Karpas-422 (cell line): ENCODE results near the gene PLCB3. TPM values are rescaled to one million over a fixed set of nuclear protein-coding genes. Genes with fewer than 3 reads are reported as not detected.
A peak's percentile ranks its signal among the peaks of the same experiment; 100 is the strongest.

Experiments
- DNase-seq: peaks from one replicate; pipeline ENCODE4 v3.0.0-alpha.2; 2015
- H2AFZ ChIP-seq: fragments of 200-600 bp; sonication (generic); 2 replicates; pipeline ENCODE4 v1.6.1; 2014; ENCODE audit warnings: antibody characterized with exemption, low read length, mixed read lengths
- H3K27ac ChIP-seq: fragments of 200-600 bp; sonication (generic); 2 replicates; pipeline ENCODE4 v1.5.1; 2014; ENCODE audit warnings: mild to moderate bottlenecking, low read length, moderate library complexity
- H3K27me3 ChIP-seq: fragments of 200-600 bp; sonication (generic); 2 replicates; pipeline ENCODE4 v1.6.1; 2014; ENCODE audit warnings: low read length, mixed read lengths
- H3K36me3 ChIP-seq: fragments of 200-600 bp; sonication (generic); 2 replicates; pipeline ENCODE4 v1.6.1; 2014; ENCODE audit warnings: low read length, mixed read lengths; ENCODE audit not compliant: insufficient read depth
- H3K4me1 ChIP-seq: fragments of 200-600 bp; sonication (generic); 2 replicates; pipeline ENCODE4 v1.6.1; 2014; ENCODE audit warnings: mild to moderate bottlenecking, low read length, mixed read lengths
- H3K4me2 ChIP-seq: fragments of 200-600 bp; sonication (generic); 2 replicates; pipeline ENCODE4 v1.6.1; 2014; ENCODE audit warnings: low read length, low read depth, mild to moderate bottlenecking; ENCODE audit not compliant: poor library complexity, severe bottlenecking
- H3K4me3 ChIP-seq: fragments of 200-600 bp; sonication (generic); 2 replicates; pipeline ENCODE4 v1.5.1; 2014; ENCODE audit warnings: mild to moderate bottlenecking, antibody characterized with exemption, low read length, mixed read lengths
- H3K79me2 ChIP-seq: fragments of 200-600 bp; sonication (generic); 2 replicates; pipeline ENCODE4 v1.6.1; 2014; ENCODE audit warnings: mild to moderate bottlenecking, low read length, mixed read lengths
- H3K9ac ChIP-seq: fragments of 200-600 bp; sonication (generic); 2 replicates; pipeline ENCODE4 v1.6.0; 2014; ENCODE audit warnings: low read length
- H3K9me2 ChIP-seq: fragments of 200-600 bp; sonication (generic), shearing (Covaris generic); replicated peaks from 2 replicates; pipeline ENCODE4 v1.6.0; 2014; ENCODE audit warnings: mild to moderate bottlenecking, low read length, moderate library complexity; ENCODE audit not compliant: insufficient read depth
- H3K9me3 ChIP-seq: fragments of 300-700, 200-600 bp; sonication (generic); 2 replicates; pipeline ENCODE4 v1.6.1; 2014; ENCODE audit warnings: low read length, mixed read lengths
- H4K20me1 ChIP-seq: fragments of 200-600 bp; sonication (generic); 2 replicates; pipeline ENCODE4 v1.6.1; 2014; ENCODE audit warnings: mild to moderate bottlenecking, antibody characterized with exemption, low read length, low read depth; ENCODE audit not compliant: insufficient read depth
- total RNA-seq: library from RNA; depleted of rRNA; stranded (reverse); fragments of >200 nt; shearing (Covaris generic); gene quantifications from 2 replicates; pipeline ENCODE4 v1.2.3, GENCODE V29; 2014; ENCODE audit warnings: low replicate concordance

The PLCB3 gene
- total RNA-seq, 1 experiment from 2014 or later = 5.7 TPM

DNA sequence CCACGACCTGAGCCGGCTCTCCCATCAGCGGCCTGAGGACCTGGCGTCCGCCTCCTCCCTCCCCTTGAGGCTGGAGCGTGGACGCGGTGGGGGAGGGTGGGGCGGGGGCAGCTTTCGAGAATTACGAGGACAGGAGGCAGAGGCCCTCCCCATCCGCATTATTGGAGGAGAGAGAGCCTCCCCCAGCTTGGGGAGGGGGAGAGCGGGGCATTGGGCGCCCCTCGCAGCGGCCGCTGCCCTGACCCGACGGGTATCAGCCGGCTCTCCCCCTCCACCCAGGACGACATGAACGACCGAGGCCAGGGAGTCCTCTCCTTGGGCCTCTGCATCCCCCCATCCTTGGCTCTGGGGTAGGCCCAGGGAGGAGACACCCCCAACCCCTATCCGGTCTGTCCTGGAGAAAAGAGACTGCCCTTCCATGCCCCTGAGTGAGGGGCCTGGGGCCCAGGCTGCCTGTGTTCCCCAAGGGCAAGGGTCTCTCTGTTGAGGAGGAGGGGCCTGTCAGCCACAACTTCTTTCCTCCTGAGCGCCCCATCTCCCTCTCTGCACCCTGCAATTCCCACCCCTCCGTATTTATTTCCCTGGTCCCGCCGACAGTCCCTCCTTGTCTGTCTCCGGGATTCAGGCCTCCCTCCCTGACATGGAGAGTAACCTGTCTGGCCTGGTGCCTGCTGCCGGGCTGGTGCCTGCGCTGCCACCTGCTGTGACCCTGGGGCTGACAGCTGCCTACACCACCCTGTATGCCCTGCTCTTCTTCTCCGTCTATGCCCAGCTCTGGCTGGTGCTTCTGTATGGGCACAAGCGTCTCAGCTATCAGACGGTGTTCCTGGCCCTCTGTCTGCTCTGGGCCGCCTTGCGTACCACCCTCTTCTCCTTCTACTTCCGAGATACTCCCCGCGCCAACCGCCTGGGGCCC lies 34.8 kb downstream of the PLCB3 start:
- H3K9ac ChIP-seq = peak overlapping the region; percentile 82
- no peaks in the 10 kb centered on the region for H3K9me2 ChIP-seq
- peaks cover 14% of the 10 kb centered on the region for H3K79me2 ChIP-seq
- 0 out of 2 replicates have a peak, but pooled peaks cover 5% of the 10 kb centered on the region for H3K36me3 ChIP-seq
- H2AFZ ChIP-seq = 0 out of 2 replicates have a peak overlapping the region, but pooled peaks have one; percentile 46
- DNase-seq = peak; percentile 72
- H3K4me1 ChIP-seq = peaks cover 22% of the 10 kb centered on the region
- H3K27ac ChIP-seq = 0 out of 2 replicates have a peak overlapping the region, but pooled peaks have one; percentile 27
- peak overlapping the region; percentile 97 for H3K4me2 ChIP-seq
- H3K27me3 ChIP-seq = no peaks in the 10 kb centered on the region
- H4K20me1 ChIP-seq = no peaks in the 10 kb centered on the region
- no peaks in the 10 kb centered on the region for H3K9me3 ChIP-seq
- H3K4me3 ChIP-seq = peak overlapping the region; percentile 92

GRCh38 chr11:64286801-64287159 lies 35.5 kb downstream of the PLCB3 start:
- Histone ChIP-seq H2AFZ (no peak overlapping the region), H3K27me3 (no peaks in the 10 kb centered on the region), H4K20me1 (no peaks in the 10 kb centered on the region), H3K9ac (no peak overlapping the region; the same call in 1 of the 2 replicates), H3K79me2 (peaks cover 14% of the 10 kb centered on the region), H3K9me3 (no peaks in the 10 kb centered on the region), H3K4me1 (peaks cover 22% of the 10 kb centered on the region), H3K36me3 (0 out of 2 replicates have a peak, but pooled peaks cover 5% of the 10 kb centered on the region), H3K4me2 (peak overlapping the region; percentile 97), H3K4me3 (peak overlapping the region; percentile 92; the same call in 1 of the 2 replicates), H3K27ac (no peak overlapping the region), H3K9me2 (no peaks in the 10 kb centered on the region)
- no peak for DNase-seq

- no peak for DNase-seq
- Histone ChIP-seq H2AFZ (no peak overlapping the region), H3K4me1 (peaks cover 22% of the 10 kb centered on the region), H3K9ac (no peak overlapping the region), H3K36me3 (no peaks in the 10 kb centered on the region), H4K20me1 (no peaks in the 10 kb centered on the region), H3K4me3 (no peak overlapping the region), H3K9me3 (no peaks in the 10 kb centered on the region), H3K27ac (no peak overlapping the region), H3K4me2 (no peak overlapping the region), H3K27me3 (no peaks in the 10 kb centered on the region), H3K79me2 (peaks cover 14% of the 10 kb centered on the region), H3K9me2 (no peaks in the 10 kb centered on the region)
Measured at GRCh38 chr11:64287676-64288352, 36.5 kb downstream of the PLCB3 start.

DNA sequence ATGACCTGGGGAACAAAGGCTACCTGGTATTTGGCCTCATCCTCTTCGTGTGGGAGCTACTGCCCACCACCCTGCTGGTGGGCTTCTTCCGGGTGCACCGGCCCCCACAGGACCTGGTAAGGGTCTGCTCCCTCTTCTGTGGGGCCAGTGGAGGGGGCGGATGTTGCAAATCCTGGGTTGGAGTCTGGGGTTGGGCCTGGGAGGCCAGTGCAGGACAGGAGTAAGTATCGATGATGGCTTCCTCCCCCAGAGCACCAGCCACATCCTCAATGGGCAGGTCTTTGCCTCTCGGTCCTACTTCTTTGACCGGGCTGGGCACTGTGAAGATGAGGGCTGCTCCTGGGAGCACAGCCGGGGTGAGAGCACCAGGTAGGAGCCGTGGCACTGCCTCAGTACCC lies 37.0 kb downstream of the PLCB3 start:
- no peaks in the 10 kb centered on the region for H3K9me3 ChIP-seq
- no peaks in the 10 kb centered on the region for H3K36me3 ChIP-seq
- no peaks in the 10 kb centered on the region for H4K20me1 ChIP-seq
- H2AFZ ChIP-seq = no peak overlapping the region
- no peaks in the 10 kb centered on the region for H3K9me2 ChIP-seq
- H3K27ac ChIP-seq = no peak overlapping the region
- H3K4me2 ChIP-seq = no peak overlapping the region
- H3K27me3 ChIP-seq = no peaks in the 10 kb centered on the region
- H3K9ac ChIP-seq = no peak overlapping the region
- H3K4me3 ChIP-seq = no peak overlapping the region
- DNase-seq = no peak
- peaks cover 8% of the 10 kb centered on the region for H3K79me2 ChIP-seq
- peaks cover 20% of the 10 kb centered on the region for H3K4me1 ChIP-seq

- Histone ChIP-seq H3K27me3 (no peaks in the 10 kb centered on the region), H3K9me2 (no peaks in the 10 kb centered on the region), H3K4me2 (no peak overlapping the region), H3K9ac (no peak overlapping the region), H4K20me1 (no peaks in the 10 kb centered on the region), H3K79me2 (peaks cover 1% of the 10 kb centered on the region), H3K36me3 (no peaks in the 10 kb centered on the region), H3K4me3 (no peak overlapping the region), H2AFZ (no peak overlapping the region), H3K9me3 (no peaks in the 10 kb centered on the region), H3K4me1 (peaks cover 13% of the 10 kb centered on the region), H3K27ac (no peak overlapping the region)
- no peak for DNase-seq
Measured at GRCh38 chr11:64289002-64289564, 37.8 kb downstream of the PLCB3 start.

GRCh38 chr11:64290352-64291261 lies 39.3 kb downstream of the PLCB3 start:
- Histone ChIP-seq H3K4me2 (no peak overlapping the region), H3K27me3 (no peaks in the 10 kb centered on the region), H3K9me3 (no peaks in the 10 kb centered on the region), H3K9me2 (no peaks in the 10 kb centered on the region), H3K36me3 (no peaks in the 10 kb centered on the region), H3K4me1 (peaks cover 13% of the 10 kb centered on the region), H2AFZ (no peak overlapping the region), H3K27ac (no peak overlapping the region), H3K4me3 (no peak overlapping the region), H3K79me2 (no peaks in the 10 kb centered on the region), H4K20me1 (no peaks in the 10 kb centered on the region), H3K9ac (no peak overlapping the region)
- DNase-seq = no peak

GRCh38 chr11:64291262-64291751 lies 40.0 kb downstream of the PLCB3 start, which contains the start of gene KCNK4:
Gene KCNK4 (plus strand): TSS chr11:64291302. CDS start chr11:64293019, 1,717 bp downstream.
- DNase-seq = no peak
- no peak within 1 kb of the TSS for H3K4me3 ChIP-seq
- no peaks in the 10 kb centered on the region for H4K20me1 ChIP-seq
- H3K9me2 ChIP-seq = no peaks in the 10 kb centered on the region
- H3K4me1 ChIP-seq = peaks cover 14% of the 10 kb centered on the region
- H3K36me3 ChIP-seq = no peaks in the 10 kb centered on the region
- no peak within 1 kb of the TSS for H3K4me2 ChIP-seq
- H3K27me3 ChIP-seq = no peaks in the 10 kb centered on the region
- no peak within 1 kb of the TSS for H2AFZ ChIP-seq
- H3K9ac ChIP-seq = no peak within 1 kb of the TSS
- no peak within 1 kb of the TSS for H3K27ac ChIP-seq
- H3K79me2 ChIP-seq = no peaks in the 10 kb centered on the region
- H3K9me3 ChIP-seq = no peaks in the 10 kb centered on the region
